Neural cell (in vitro differentiated cells): ENCODE data around the gene FAM83C.

Experiments used
- EP300 ChIP-seq: fragments of 450-650 bp; conservative IDR thresholded peaks from 2 replicates; pipeline ENCODE4 v1.6.1; 2014; ENCODE audit warnings: antibody characterized with exemption, mild to moderate bottlenecking, moderate library complexity; ENCODE audit not compliant: poor library complexity, severe bottlenecking
- EZH2 ChIP-seq: fragments of 200-600, 300-800 bp; shearing (Covaris generic), sonication (generic); IDR thresholded peaks from 2 replicates; pipeline ENCODE4 v1.6.1; 2014; ENCODE audit warnings: antibody characterized with exemption, low read length, borderline replicate concordance, mild to moderate bottlenecking; ENCODE audit not compliant: insufficient read depth, poor library complexity, severe bottlenecking
- POLR2AphosphoS5 ChIP-seq: IDR thresholded peaks from 2 replicates; pipeline ENCODE4 v1.6.1; 2012
- RAD21 ChIP-seq: fragments of 450-650 bp; conservative IDR thresholded peaks from 2 replicates; pipeline ENCODE4 v1.6.1; 2014; ENCODE audit warnings: antibody characterized with exemption, mild to moderate bottlenecking, moderate library complexity
- TF ChIP-seq, protein P1 (sequence below): fragments of 450-650 bp; IDR thresholded peaks from 2 replicates; pipeline ENCODE4 v1.5.1; 2014; ENCODE audit warnings: antibody characterized with exemption, mild to moderate bottlenecking, moderate library complexity; ENCODE audit not compliant: poor library complexity, severe bottlenecking
- TF ChIP-seq, protein P2 (sequence below): IDR thresholded peaks from 2 replicates; pipeline ENCODE4 v1.6.1; 2012; ENCODE audit warnings: borderline replicate concordance

DNA sequence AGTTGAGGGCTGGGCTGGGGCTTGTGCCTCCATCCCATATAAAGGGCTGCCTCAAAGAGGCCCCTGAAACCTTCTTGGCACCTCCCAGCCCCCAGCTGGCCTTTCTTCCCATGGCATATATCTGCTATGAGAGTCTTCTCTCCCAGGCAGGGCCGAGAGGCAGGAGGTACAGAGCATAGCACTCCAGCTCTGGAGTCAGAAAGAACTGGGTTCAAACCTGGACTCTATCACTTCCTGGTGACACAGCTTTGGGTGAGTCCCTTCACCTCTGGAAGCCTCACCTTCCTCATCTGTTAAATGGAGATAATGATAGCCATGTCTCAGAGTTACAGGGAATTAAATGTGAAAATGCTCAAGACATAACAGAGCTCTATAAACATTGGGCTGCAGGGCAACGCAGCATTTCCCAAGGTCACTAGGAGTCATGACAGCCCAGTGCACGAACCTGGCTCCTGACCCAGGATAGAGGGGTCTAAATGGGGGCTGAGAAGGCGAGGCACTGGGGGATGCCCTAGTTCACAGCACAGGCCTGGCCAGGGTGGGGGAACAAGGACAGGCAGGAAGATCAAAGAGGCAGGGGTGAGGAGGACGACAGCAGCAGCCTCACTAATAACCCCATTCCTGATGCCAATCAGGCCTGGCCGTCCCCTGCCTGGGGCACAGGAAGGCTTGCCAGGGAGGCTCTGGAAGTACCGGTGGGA, 1.9 kb downstream of the FAM83C start:
- TF ChIP-seq RAD21 (no peak), EP300 (no peak), EZH2 (no peak), POLR2AphosphoS5 (no peak)
- TF ChIP-seq, protein P1, sequence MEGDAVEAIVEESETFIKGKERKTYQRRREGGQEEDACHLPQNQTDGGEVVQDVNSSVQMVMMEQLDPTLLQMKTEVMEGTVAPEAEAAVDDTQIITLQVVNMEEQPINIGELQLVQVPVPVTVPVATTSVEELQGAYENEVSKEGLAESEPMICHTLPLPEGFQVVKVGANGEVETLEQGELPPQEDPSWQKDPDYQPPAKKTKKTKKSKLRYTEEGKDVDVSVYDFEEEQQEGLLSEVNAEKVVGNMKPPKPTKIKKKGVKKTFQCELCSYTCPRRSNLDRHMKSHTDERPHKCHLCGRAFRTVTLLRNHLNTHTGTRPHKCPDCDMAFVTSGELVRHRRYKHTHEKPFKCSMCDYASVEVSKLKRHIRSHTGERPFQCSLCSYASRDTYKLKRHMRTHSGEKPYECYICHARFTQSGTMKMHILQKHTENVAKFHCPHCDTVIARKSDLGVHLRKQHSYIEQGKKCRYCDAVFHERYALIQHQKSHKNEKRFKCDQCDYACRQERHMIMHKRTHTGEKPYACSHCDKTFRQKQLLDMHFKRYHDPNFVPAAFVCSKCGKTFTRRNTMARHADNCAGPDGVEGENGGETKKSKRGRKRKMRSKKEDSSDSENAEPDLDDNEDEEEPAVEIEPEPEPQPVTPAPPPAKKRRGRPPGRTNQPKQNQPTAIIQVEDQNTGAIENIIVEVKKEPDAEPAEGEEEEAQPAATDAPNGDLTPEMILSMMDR = no peak
- TF ChIP-seq, protein P2, sequence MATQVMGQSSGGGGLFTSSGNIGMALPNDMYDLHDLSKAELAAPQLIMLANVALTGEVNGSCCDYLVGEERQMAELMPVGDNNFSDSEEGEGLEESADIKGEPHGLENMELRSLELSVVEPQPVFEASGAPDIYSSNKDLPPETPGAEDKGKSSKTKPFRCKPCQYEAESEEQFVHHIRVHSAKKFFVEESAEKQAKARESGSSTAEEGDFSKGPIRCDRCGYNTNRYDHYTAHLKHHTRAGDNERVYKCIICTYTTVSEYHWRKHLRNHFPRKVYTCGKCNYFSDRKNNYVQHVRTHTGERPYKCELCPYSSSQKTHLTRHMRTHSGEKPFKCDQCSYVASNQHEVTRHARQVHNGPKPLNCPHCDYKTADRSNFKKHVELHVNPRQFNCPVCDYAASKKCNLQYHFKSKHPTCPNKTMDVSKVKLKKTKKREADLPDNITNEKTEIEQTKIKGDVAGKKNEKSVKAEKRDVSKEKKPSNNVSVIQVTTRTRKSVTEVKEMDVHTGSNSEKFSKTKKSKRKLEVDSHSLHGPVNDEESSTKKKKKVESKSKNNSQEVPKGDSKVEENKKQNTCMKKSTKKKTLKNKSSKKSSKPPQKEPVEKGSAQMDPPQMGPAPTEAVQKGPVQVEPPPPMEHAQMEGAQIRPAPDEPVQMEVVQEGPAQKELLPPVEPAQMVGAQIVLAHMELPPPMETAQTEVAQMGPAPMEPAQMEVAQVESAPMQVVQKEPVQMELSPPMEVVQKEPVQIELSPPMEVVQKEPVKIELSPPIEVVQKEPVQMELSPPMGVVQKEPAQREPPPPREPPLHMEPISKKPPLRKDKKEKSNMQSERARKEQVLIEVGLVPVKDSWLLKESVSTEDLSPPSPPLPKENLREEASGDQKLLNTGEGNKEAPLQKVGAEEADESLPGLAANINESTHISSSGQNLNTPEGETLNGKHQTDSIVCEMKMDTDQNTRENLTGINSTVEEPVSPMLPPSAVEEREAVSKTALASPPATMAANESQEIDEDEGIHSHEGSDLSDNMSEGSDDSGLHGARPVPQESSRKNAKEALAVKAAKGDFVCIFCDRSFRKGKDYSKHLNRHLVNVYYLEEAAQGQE = no peak
